Measurements from ENCODE around the gene HCN2. TPM values are rescaled to one million over a fixed set of nuclear protein-coding genes. Genes with fewer than 3 reads are reported as not detected.

The HCN2 gene
- total RNA-seq, 4 donors from 2014 or later: 0.12 to 0.27 (median 0.21) TPM

- peaks cover 0 to 89% of the 10 kb centered on the region in 2 donors for H3K36me3 ChIP-seq
- ATAC-seq: no peak
- H3K4me3 ChIP-seq: no peak overlapping the region
- WGBS, 2 donors (ENCODE audit: low coverage in 1 of 2): 96% methylated on average over 9 of the region's 54 CpGs; no CpG with 5 or more reads in 1 of the 2 donors
- no peaks in the 10 kb centered on the region for H3K27me3 ChIP-seq
- H3K9me3 ChIP-seq: no peaks in the 10 kb centered on the region
- no peak overlapping the region for H3K27ac ChIP-seq
- H3K4me1 ChIP-seq: peaks cover 0 to 33% (median 10%) of the 10 kb centered on the region in 3 donors
- TF ChIP-seq POLR2A (IDR thresholded peaks at IDR 0.05) (no peak), POLR2AphosphoS5 (IDR thresholded peaks at IDR 0.05) (no peak), EP300 (IDR thresholded peaks at IDR 0.05) (no peak)
- TF ChIP-seq, protein P1, sequence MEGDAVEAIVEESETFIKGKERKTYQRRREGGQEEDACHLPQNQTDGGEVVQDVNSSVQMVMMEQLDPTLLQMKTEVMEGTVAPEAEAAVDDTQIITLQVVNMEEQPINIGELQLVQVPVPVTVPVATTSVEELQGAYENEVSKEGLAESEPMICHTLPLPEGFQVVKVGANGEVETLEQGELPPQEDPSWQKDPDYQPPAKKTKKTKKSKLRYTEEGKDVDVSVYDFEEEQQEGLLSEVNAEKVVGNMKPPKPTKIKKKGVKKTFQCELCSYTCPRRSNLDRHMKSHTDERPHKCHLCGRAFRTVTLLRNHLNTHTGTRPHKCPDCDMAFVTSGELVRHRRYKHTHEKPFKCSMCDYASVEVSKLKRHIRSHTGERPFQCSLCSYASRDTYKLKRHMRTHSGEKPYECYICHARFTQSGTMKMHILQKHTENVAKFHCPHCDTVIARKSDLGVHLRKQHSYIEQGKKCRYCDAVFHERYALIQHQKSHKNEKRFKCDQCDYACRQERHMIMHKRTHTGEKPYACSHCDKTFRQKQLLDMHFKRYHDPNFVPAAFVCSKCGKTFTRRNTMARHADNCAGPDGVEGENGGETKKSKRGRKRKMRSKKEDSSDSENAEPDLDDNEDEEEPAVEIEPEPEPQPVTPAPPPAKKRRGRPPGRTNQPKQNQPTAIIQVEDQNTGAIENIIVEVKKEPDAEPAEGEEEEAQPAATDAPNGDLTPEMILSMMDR (IDR thresholded peaks at IDR 0.05): no peak
Measured at GRCh38 chr19:652467-653389, 63.0 kb downstream of the HCN2 start.

DNA sequence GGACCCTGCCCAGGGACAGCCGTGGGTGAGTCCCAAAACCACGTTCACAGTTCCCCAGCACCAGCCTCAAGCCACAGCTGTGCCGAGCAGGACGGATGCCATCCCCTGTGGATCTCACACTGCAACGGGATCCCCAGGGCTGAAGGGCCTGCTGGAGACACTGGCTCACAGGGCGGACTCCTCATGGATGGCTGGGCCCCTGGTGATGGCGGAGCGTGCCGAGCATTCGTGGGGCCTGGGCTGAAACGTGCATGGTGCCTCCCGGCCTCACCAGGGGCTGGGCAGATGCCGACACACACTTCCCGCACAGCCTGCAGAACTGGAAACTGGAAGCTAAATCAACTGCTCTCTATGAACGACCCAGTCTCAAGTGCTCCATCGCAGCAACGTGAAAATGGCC lies 63.7 kb downstream of the HCN2 start:
- no peak overlapping the region for H3K27ac ChIP-seq
- ATAC-seq: no peak
- H3K4me3 ChIP-seq: no peak overlapping the region
- H3K36me3 ChIP-seq: peaks cover 0 to 85% of the 10 kb centered on the region in 2 donors
- H3K9me3 ChIP-seq: no peaks in the 10 kb centered on the region
- H3K27me3 ChIP-seq: no peaks in the 10 kb centered on the region
- no peak for TF ChIP-seq POLR2AphosphoS5 (IDR thresholded peaks at IDR 0.05)
- TF ChIP-seq POLR2A (IDR thresholded peaks at IDR 0.05): no peak
- TF ChIP-seq EP300 (IDR thresholded peaks at IDR 0.05): no peak
- TF ChIP-seq, protein P1 (IDR thresholded peaks at IDR 0.05): no peak
- 90% methylated on average over 6 of the region's 17 CpGs; no CpG with 5 or more reads in 1 of the 2 donors for WGBS, 2 donors (ENCODE audit: low coverage in 1 of 2)
- peaks cover 0 to 40% (median 11%) of the 10 kb centered on the region in 3 donors for H3K4me1 ChIP-seq

DNA sequence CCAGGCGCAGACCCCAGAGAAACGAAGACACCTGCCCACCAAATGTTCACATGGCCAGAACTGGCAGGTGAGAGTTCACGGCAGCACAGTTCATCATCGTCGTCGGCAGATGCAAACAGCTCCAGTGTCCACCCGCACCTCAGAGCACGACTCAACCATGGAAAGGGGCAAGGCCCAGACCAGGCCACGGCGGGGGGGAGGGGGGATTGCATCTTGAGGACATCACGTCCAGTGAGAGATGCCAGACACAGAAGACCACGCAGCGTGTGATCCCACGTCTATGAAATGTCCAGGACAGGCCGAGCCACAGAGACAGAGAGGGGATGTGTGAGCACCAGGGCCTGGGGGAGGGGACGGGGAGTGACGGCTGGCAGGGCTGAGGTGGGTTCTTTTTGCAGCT lies 66.0 kb downstream of the HCN2 start:
- TF ChIP-seq EP300 (IDR thresholded peaks at IDR 0.05): no peak
- TF ChIP-seq, protein P1 (IDR thresholded peaks at IDR 0.05): no peak
- Histone ChIP-seq H3K4me1 (peaks cover 0 to 62% (median 33%) of the 10 kb centered on the region in 3 donors), H3K27ac (no peak overlapping the region), H3K9me3 (no peaks in the 10 kb centered on the region), H3K4me3 (no peak overlapping the region), H3K27me3 (no peaks in the 10 kb centered on the region), H3K36me3 (peaks cover 0 to 67% of the 10 kb centered on the region in 2 donors)
- WGBS, 2 donors (ENCODE audit: low coverage in 1 of 2): 44 to 45% methylated on average over 5 of the region's 17 CpGs
- no peak for ATAC-seq

- TF ChIP-seq, protein P1 (IDR thresholded peaks at IDR 0.05): no peak
- TF ChIP-seq POLR2AphosphoS5 (IDR thresholded peaks at IDR 0.05) (no peak), POLR2A (IDR thresholded peaks at IDR 0.05) (no peak), EP300 (IDR thresholded peaks at IDR 0.05) (no peak)
- peaks cover 0 to 54% of the 10 kb centered on the region in 2 donors for H3K36me3 ChIP-seq
- WGBS, 2 donors (ENCODE audit: low coverage in 1 of 2): 63% methylated on average over 8 of the region's 43 CpGs; no CpG with 5 or more reads in 1 of the 2 donors
- no peaks in the 10 kb centered on the region for H3K9me3 ChIP-seq
- no peak overlapping the region for H3K27ac ChIP-seq
- no peak for ATAC-seq
- H3K27me3 ChIP-seq: no peaks in the 10 kb centered on the region
- peaks cover 0 to 75% (median 45%) of the 10 kb centered on the region in 3 donors for H3K4me1 ChIP-seq
- no peak overlapping the region for H3K4me3 ChIP-seq
Measured at GRCh38 chr19:656751-657559, 67.3 kb downstream of the HCN2 start.
